GM18511 (cell line): ENCODE measurements around the gene CALHM6.

ENCODE experiments used
- ATAC-seq: cut with Tn5 transposase; IDR thresholded peaks from one replicate; pipeline ENCODE4 v1.9.1; 2021; ENCODE audit warnings: mild to moderate bottlenecking, moderate library complexity; ENCODE audit not compliant: unreplicated experiment

Gene CALHM6

DNA sequence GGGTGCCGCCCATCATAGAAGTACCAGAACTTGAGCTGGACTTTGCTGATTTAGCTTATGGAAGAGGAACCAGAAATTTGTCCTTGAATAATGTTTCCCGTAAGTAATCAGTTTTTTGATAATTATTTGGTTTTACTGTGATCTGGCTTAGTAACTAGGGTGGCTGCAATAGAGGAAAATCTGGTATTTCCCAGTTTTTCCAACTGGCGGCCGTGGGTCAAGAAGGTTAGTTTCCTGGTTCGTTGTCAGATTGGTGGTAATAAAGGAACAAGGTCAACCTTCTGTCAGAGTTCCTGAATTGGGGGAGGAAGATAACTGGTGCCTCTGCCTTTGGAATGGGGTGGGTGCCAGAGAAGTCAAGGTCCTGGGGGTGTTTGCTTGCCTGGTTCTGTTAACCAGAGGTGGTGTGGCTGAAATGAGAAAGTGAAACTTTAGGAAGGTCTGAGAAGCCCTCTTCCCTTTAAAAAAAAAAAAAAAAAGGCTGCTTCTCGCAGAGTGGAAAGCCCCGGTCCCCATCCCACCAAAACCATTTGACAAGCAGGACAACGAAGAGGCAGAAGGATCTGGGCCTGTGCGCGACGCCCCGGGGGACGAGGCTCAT is at the start of gene CALHM6:
Gene CALHM6 (plus strand): TSS at position 45 of the 601 bp plus-strand sequence. CDS start 555 bp downstream, at position 600.
- peak; percentile 11 for ATAC-seq

DNA sequence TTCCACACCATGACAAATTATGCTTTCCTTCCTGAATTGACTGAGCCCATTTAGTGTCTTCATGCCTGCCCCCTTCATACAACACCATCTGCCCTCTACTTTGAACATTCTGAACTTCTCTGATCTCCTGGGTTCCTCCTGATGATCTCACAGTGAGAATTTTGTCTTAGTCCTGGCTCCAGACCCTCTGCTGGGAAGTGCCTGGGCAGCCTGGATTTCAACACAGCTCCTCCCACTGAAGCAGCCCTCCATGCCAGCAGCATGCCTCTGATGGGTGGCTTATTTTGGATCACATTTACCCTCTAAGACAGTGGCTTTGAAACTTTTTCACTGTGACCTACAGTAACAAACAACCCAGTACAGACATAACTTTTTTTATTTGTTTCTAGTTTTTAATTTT is 48.9 kb upstream of the CALHM6 start:
- no peak for ATAC-seq

DNA sequence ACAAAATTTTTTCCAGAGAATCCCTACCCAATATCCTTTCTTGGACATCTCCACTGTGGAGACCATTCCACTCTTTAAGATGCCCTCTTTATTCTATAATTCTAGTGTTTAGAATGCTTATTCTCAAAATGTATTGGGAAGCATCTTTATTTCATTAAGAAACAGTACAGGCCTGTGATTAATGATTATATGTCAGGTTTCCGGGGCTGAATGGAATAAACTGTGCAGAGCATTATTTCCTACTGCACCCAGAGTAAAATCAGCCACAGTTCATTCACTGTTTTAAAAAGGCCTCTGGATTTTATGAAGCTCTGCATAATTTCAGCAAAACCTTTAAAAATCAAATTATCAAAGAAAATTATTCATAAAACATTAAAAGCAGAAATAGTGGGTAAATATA is 47.8 kb upstream of the CALHM6 start:
- no peak for ATAC-seq

DNA sequence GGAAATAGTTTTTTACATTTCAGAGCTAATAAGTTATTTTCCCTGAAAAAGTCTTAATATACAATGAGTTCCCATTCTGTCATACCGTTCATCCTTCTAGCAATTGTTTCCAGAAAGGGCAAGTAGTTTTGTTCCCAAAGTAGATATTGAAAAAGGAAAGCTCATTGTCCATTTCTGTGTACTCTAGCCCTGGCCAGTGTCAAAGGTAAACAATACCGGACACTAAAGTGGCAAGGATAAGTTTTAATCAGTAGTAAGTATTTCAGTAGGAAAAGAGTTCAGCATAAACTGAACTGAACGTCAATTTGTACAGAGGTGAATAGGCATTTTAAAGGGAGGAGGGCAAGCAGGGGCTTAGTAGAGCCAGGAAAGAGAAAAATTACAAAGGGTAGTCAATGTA is 43.5 kb upstream of the CALHM6 start:
- ATAC-seq, result no peak

- no peak for ATAC-seq
These were observed 41.9 kb upstream of the CALHM6 start for GRCh38 chr6:116419069-116419786.

DNA sequence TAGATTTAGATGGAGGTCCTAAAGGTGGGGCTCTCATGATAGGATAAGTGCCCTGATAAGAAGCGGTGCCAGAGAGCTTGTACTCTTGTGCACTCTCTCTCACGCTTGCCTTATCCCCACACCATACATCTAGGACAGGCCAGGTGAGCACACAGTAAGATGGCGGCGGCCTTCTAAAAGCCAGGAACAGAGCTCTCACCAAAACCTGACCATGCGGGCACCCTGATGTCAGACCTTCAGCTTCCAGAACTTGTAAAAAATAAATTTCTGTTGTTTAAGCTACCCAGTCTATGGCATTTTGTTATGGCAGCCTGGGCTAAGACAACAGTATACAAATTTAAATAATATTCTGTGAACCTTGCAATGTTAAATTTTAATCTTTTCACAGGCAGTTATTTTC is 40.8 kb upstream of the CALHM6 start:
- ATAC-seq, result no peak

GRCh38 chr6:116422238-116422637 is 38.9 kb upstream of the CALHM6 start:
- no peak for ATAC-seq

- ATAC-seq, result no peak
These were observed 37.2 kb upstream of the CALHM6 start for GRCh38 chr6:116424001-116424400.

GRCh38 chr6:116426551-116426950 is 34.6 kb upstream of the CALHM6 start:
- ATAC-seq, result no peak

- ATAC-seq, result no peak
These were observed 32.1 kb upstream of the CALHM6 start for GRCh38 chr6:116429111-116429510.

GRCh38 chr6:116430860-116431259 is 30.3 kb upstream of the CALHM6 start:
- no peak for ATAC-seq

- no peak for ATAC-seq
These were observed 29.1 kb upstream of the CALHM6 start for GRCh38 chr6:116431964-116432595.

DNA sequence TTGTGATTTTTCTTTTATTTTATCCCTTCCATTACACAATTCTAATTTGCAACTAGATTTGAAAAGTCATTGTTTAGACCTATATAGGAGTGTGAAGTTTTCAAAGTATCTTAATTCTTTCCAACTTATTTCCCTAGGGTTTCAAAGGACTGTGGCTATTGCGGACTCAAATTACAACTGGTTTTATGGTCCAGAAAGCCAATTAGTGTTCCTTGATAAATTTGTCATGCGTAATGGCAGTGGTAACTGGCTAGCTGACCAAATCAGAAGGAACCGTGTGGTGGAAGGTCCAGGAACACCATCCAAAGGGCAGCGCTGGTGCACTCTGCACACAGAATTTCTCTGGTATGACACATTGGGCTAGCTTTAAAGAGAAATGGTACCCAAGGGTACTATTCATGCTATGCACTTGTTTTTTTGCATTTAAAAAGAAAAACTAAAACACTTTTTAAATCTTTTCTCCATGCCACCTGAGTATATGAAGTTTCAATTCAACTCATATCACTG is 27.9 kb upstream of the CALHM6 start:
- no peak for ATAC-seq

GRCh38 chr6:116434056-116434725 is 27.0 kb upstream of the CALHM6 start:
- ATAC-seq, result peak; percentile 72

DNA sequence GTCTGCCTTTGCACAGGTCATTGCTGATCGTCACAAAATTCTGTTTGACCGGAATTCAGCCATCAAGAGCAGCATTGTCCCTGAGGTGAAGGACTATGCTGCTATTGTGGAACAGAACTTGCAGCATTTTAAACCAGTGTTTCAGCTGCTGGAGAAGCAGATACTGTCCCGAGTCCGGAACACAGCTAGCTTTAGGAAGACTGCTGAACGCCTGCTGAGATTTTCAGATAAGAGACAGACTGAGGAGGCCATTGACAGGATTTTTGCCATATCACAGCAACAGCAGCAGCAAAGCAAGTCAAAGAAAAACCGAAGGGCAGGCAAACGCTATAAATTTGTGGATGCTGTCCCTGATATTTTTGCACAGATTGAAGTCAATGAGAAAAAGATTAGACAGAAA is 24.6 kb upstream of the CALHM6 start:
- no peak for ATAC-seq

DNA sequence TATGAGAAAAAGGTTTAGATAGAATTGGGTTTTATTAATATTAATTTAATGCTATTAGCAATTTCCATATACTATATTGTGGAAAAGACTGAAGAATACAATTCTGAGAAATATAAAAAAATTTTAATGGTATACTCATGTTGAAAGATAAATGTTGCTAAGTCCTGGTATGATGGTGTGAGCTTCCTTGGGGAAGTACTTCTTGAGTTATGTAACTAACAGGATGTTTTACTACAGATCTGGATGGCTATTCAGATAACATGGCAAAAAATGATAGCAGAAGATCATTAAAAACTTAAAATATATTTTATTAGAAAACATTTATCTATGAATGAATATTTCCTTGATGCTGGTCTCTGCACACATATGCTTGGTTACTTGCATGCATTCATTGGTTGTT is 23.5 kb upstream of the CALHM6 start:
- no peak for ATAC-seq

- no peak for ATAC-seq
These were observed 22.4 kb upstream of the CALHM6 start for GRCh38 chr6:116438590-116439448.

DNA sequence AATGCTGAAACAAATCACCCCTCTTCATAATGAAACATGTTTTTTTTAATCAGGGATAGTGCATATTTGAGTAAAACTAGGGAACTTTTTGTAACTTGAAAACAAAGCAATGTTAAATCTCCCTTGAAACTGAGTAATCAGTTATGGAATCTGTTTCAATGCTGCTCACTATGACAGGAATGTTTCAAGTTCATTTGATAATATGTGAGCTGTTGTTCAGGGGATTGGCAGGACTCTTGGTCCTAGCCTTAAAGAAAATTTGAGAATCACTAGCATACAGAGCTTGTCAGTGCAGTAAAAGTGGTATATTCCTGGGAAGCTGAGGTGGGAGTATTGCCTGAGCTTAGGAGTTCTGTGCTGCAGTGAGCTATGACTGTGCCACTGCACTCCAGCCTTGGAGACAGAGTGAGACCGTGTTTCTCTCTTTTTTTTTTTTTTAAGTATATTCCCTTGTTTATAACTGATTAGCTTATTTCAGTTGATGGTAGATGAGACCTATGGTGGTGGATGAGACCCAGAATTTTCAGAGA is 21.6 kb upstream of the CALHM6 start:
- no peak for ATAC-seq

DNA sequence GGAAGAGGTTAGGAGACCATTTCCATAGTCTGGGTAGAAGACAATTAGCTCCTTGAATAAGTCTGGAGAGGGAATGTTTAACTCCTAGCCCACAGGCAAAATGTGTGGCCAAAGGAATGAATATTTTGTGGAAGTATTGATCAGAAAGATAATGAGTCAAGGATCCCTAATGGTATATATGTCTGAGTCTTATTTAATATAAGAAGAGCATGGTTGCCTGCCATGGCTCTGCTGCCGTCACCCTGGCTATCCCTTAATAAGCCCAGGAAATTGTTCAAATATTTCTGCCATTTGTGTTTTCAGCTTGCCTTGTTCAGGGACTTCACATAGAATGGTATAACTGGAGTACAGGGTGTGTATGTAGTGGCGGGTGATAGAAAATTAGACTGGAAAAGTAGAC is 18.1 kb upstream of the CALHM6 start:
- no peak for ATAC-seq

- ATAC-seq, result peak; percentile 64
These were observed 17.1 kb upstream of the CALHM6 start for GRCh38 chr6:116444092-116444491.
